GM12801 (cell line): ENCODE data around the gene APPL2.

ENCODE experiments used
- TF ChIP-seq, protein P1 (sequence below): IDR thresholded peaks from one replicate; pipeline ENCODE4 v1.5.1; 2011; ENCODE audit warnings: control low read depth; ENCODE audit not compliant: insufficient read length; ENCODE audit errors: extremely low read depth

The APPL2 gene

GRCh38 chr12:105275997-105276733 lies 40.2 kb upstream of the APPL2 start:
- TF ChIP-seq, protein P1, sequence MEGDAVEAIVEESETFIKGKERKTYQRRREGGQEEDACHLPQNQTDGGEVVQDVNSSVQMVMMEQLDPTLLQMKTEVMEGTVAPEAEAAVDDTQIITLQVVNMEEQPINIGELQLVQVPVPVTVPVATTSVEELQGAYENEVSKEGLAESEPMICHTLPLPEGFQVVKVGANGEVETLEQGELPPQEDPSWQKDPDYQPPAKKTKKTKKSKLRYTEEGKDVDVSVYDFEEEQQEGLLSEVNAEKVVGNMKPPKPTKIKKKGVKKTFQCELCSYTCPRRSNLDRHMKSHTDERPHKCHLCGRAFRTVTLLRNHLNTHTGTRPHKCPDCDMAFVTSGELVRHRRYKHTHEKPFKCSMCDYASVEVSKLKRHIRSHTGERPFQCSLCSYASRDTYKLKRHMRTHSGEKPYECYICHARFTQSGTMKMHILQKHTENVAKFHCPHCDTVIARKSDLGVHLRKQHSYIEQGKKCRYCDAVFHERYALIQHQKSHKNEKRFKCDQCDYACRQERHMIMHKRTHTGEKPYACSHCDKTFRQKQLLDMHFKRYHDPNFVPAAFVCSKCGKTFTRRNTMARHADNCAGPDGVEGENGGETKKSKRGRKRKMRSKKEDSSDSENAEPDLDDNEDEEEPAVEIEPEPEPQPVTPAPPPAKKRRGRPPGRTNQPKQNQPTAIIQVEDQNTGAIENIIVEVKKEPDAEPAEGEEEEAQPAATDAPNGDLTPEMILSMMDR, result no peak

DNA sequence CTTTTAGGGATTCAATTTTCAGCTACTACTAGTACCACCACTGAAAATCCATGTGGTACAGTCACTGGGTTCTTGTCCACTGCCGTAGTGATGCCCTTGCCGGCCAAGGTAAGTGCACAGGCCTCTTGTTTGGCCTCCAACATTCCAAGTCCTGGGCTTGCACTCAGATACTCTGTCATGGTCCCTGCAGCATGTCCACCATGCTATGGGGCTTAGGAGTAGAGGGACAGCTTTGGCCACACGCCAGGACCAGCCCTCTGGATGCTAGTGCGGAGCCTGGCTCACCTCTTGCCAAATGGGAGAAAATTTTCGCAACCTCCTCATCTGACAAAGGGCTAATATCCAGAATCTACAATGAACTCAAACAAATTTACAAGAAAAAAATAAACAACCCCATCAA lies 38.6 kb upstream of the APPL2 start:
- TF ChIP-seq, protein P1, result no peak

GRCh38 chr12:105273601-105274000 lies 37.6 kb upstream of the APPL2 start:
- TF ChIP-seq, protein P1, result no peak

GRCh38 chr12:105272814-105273416 lies 36.9 kb upstream of the APPL2 start:
- TF ChIP-seq, protein P1, result no peak

- TF ChIP-seq, protein P1, result no peak
Observed at GRCh38 chr12:105272152-105272551, 36.2 kb upstream of the APPL2 start.

GRCh38 chr12:105271364-105271763 lies 35.4 kb upstream of the APPL2 start:
- TF ChIP-seq, protein P1, result no peak

DNA sequence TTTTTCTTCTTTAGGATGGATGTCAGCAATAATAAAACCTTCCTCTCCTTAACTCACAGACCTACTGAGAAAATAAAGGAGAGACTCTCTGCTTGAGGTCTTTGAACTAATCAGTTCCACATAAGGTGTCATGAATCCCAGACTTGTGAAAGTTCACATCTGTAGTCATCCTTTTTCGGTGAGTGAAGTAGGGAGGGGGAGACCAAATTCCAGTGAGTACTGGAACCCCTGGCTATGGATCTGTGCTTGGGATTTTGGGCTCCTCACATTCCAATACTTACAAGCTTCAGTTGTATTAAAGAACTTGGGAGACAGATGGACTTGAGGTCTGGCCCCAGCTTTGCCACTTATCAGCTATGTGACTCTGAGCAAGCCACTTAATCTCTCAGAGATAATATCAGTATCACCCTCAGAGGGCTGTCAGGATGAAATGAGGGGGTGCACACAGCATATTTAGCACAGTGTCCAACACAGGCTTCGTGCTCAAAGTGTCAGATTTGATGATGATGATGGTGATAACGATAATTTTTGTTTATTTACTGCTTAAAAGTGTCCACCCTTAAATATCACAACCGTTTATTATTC lies 34.8 kb upstream of the APPL2 start:
- TF ChIP-seq, protein P1, result no peak
